ENCODE data around the gene NUDCD2.

GRCh38 chr5:163478126-163478981 lies 18.5 kb upstream of the NUDCD2 start:
- no peak for TF ChIP-seq CTCF (conservative IDR thresholded peaks at IDR 0.05; ENCODE audit: low read length)
- no peak for TF ChIP-seq EZH2phosphoT487 (IDR thresholded peaks at IDR 0.05; ENCODE audit: borderline replicate concordance, low read depth, low read length)
